Hepatocyte (in vitro differentiated cells): Measurements from ENCODE around the gene KIFAP3.

ENCODE experiments used
- CTCF ChIP-seq: fragments of 200-600 bp; sonication (generic); IDR thresholded peaks from 2 replicates; pipeline ENCODE4 v1.5.1; 2016; ENCODE audit warnings: antibody characterized with exemption, mild to moderate bottlenecking; ENCODE audit not compliant: poor library complexity
- EZH2phosphoT487 ChIP-seq: fragments of 200-600 bp; sonication (generic); IDR thresholded peaks from one replicate; pipeline ENCODE4 v1.6.1; 2018; ENCODE audit warnings: antibody characterized with exemption, mild to moderate bottlenecking, low read depth, moderate library complexity; ENCODE audit not compliant: unreplicated experiment, severe bottlenecking

GRCh38 chr1:169906938-169907337, 167.6 kb downstream of the KIFAP3 start:
- no peak for TF ChIP-seq EZH2phosphoT487
- no peak for TF ChIP-seq CTCF
